ENCODE data around the gene CFAP157.
"Not testable (repeated sequence)": the region's sequence is repeated elsewhere in the genome, so short reads cannot be mapped to it uniquely, and the experiment has no call there.

Gene CFAP157

GRCh38 chr9:127739614-127740330, 33.0 kb downstream of the CFAP157 start:
- no peak for DNase-seq

GRCh38 chr9:127741831-127742434, 35.1 kb downstream of the CFAP157 start:
- no peak for DNase-seq

- no peak for DNase-seq
These were observed 35.8 kb downstream of the CFAP157 start for GRCh38 chr9:127742435-127743088.

GRCh38 chr9:127744398-127745110, 37.8 kb downstream of the CFAP157 start:
- DNase-seq: no peak

- DNase-seq: no peak
These were observed 40.3 kb downstream of the CFAP157 start for GRCh38 chr9:127746959-127747569.

GRCh38 chr9:127749090-127749787, 42.5 kb downstream of the CFAP157 start:
- no peak for DNase-seq

- no peak for DNase-seq
These were observed 44.7 kb downstream of the CFAP157 start for GRCh38 chr9:127751269-127752054.

- no peak for DNase-seq
These were observed 46.4 kb downstream of the CFAP157 start for GRCh38 chr9:127753148-127753547.

GRCh38 chr9:127753622-127754021, 46.8 kb downstream of the CFAP157 start:
- DNase-seq: no peak

- no peak for DNase-seq
These were observed 47.6 kb downstream of the CFAP157 start for GRCh38 chr9:127754099-127755060.

GRCh38 chr9:127755061-127756060, 48.6 kb downstream of the CFAP157 start:
- no peak for DNase-seq

- no peak for DNase-seq
These were observed 49.4 kb downstream of the CFAP157 start for GRCh38 chr9:127756233-127756632.

- not testable (repeated sequence) for DNase-seq
These were observed 50.0 kb downstream of the CFAP157 start for GRCh38 chr9:127756776-127757175.

- no peak for DNase-seq
These were observed 52.1 kb downstream of the CFAP157 start for GRCh38 chr9:127758843-127759242.

- no peak for DNase-seq
These were observed 54.3 kb downstream of the CFAP157 start for GRCh38 chr9:127761061-127761460.

GRCh38 chr9:127761491-127761956, 54.7 kb downstream of the CFAP157 start:
- DNase-seq: no peak

GRCh38 chr9:127762111-127762676, 55.4 kb downstream of the CFAP157 start:
- DNase-seq: no peak

- DNase-seq: peak; percentile 41
These were observed 57.2 kb downstream of the CFAP157 start for GRCh38 chr9:127763918-127764384.
